H1 (cell line): Measurements from ENCODE around the gene FBXO47. TPM values are rescaled to one million over a fixed set of nuclear protein-coding genes. Genes with fewer than 3 reads are reported as not detected.

ENCODE experiments used
- CTCF ChIA-PET: fragments of 300-600 bp; sonication (Branson Sonifier 250); formaldehyde crosslinking; loops from one replicate; lab custom pipeline; 2021; ENCODE audit not compliant: partially characterized antibody; lab: Charles Lee
- POLR2A ChIA-PET: fragments of 300-600 bp; sonication (Branson Sonifier 250); formaldehyde crosslinking; loops from one replicate; lab custom pipeline; 2021; ENCODE audit warnings: inconsistent platforms; ENCODE audit not compliant: partially characterized antibody; lab: Charles Lee
- DNase-seq, 2 experiments: peaks; one replicate each; pipeline versions ENCODE4 v3.0.0 to v3.0.0-alpha.2; 2010 to 2022; ENCODE audit warnings: low spot score in 2 of 2, low read depth in 1 of 2, mixed read lengths in 1 of 2
- FAIRE-seq: peaks from 2 replicates; lab custom pipeline; 2011; peaks lifted over from hg19 to GRCh38; lab: Jason Lieb, UNC
- H2AFZ ChIP-seq: 2 replicates; pipeline ENCODE4 v1.8.1; 2012; ENCODE audit warnings: low read length, inconsistent platforms
- H2AK5ac ChIP-seq: 2 replicates; pipeline ENCODE4 v1.6.1; 2013; ENCODE audit warnings: low read depth, low read length
- H2BK120ac ChIP-seq: replicated peaks from 2 replicates; pipeline ENCODE3; 2013; ENCODE audit warnings: low read depth, low read length, inconsistent platforms
- H2BK12ac ChIP-seq: 2 replicates; pipeline ENCODE4 v1.6.1; 2013; ENCODE audit warnings: low read depth, low read length
- H2BK15ac ChIP-seq: 2 replicates; pipeline ENCODE4 v1.6.1; 2013; ENCODE audit warnings: low read length
- H2BK20ac ChIP-seq: 2 replicates; pipeline ENCODE4 v1.6.1; 2013; ENCODE audit warnings: low read length
- H2BK5ac ChIP-seq: 2 replicates; pipeline ENCODE4 v1.6.1; 2013; ENCODE audit warnings: low read depth, low read length
- H3K14ac ChIP-seq: 2 replicates; pipeline ENCODE4 v1.6.1; 2013; ENCODE audit warnings: inconsistent platforms; ENCODE audit not compliant: insufficient read length
- H3K18ac ChIP-seq: 2 replicates; pipeline ENCODE4 v1.6.1; 2013; ENCODE audit warnings: low read length; ENCODE audit errors: extremely low read depth
- H3K23ac ChIP-seq: 2 replicates; pipeline ENCODE4 v1.6.1; 2013; ENCODE audit warnings: inconsistent platforms; ENCODE audit not compliant: insufficient read length
- H3K23me2 ChIP-seq: 2 replicates; pipeline ENCODE4 v1.6.1; 2013; ENCODE audit warnings: low read depth, low read length
- H3K27ac ChIP-seq: 2 replicates; pipeline ENCODE4 v1.6.1; 2011; ENCODE audit warnings: low read depth, low read length, inconsistent platforms
- H3K27me3 ChIP-seq, 4 experiments: replicated peaks in 1 of 4; 1 replicate in 1 of 4; 2 replicates in 3 of 4; pipeline versions ENCODE4 v1.6.1 to v1.8.1; 2011 to 2013; ENCODE audit warnings: low read length in 3 of 4, mild to moderate bottlenecking in 3 of 4, inconsistent platforms in 2 of 4, mixed read lengths in 2 of 4, moderate library complexity in 1 of 4; ENCODE audit not compliant: control insufficient read depth in 3 of 4, insufficient read depth in 3 of 4; ENCODE audit errors: extremely low read depth in 1 of 4
- H3K36me3 ChIP-seq, 4 experiments: 2 replicates each; pipeline versions ENCODE4 v1.6.1 to v1.8.1; 2011 to 2013; ENCODE audit warnings: mild to moderate bottlenecking in 4 of 4, low read length in 3 of 4, moderate library complexity in 2 of 4, control low read depth in 1 of 4, inconsistent platforms in 1 of 4; ENCODE audit not compliant: insufficient read depth in 4 of 4, control insufficient read depth in 2 of 4
- H3K4ac ChIP-seq: replicated peaks from 2 replicates; pipeline ENCODE3; 2013; ENCODE audit warnings: low read length, low read depth, mixed read lengths, inconsistent platforms; ENCODE audit not compliant: insufficient read length
- H3K4me1 ChIP-seq, 4 experiments: replicated peaks in 1 of 4; 1 replicate in 1 of 4; 2 replicates in 3 of 4; pipeline versions ENCODE4 v1.6.1 to v1.8.1; 2011 to 2013; ENCODE audit warnings: low read length in 3 of 4, inconsistent platforms in 2 of 4, mixed read lengths in 1 of 4; ENCODE audit not compliant: insufficient read depth in 4 of 4, control insufficient read depth in 3 of 4
- H3K4me2 ChIP-seq, 2 experiments: 2 replicates each; pipeline versions ENCODE4 v1.6.1 to v1.8.1; 2011 to 2013; ENCODE audit warnings: low read depth in 2 of 2, low read length in 2 of 2, control low read depth in 1 of 2, inconsistent platforms in 1 of 2, mild to moderate bottlenecking in 1 of 2; ENCODE audit not compliant: insufficient read depth in 1 of 2
- H3K4me3 ChIP-seq, 4 experiments: fragments of 200-600, 300-600 bp in 1 of 4; sonication (generic), shearing (Covaris generic), sonication (Bioruptor Twin) in 1 of 4; 2 replicates each; pipeline versions ENCODE4 v1.5.1 to v1.8.1; 2011 to 2016; ENCODE audit warnings: low read length in 4 of 4, low read depth in 3 of 4, control low read depth in 2 of 4, inconsistent platforms in 2 of 4, mild to moderate bottlenecking in 2 of 4, mixed read lengths in 1 of 4, moderate library complexity in 1 of 4; ENCODE audit not compliant: insufficient read depth in 2 of 4; ENCODE audit errors: extremely low read depth in 1 of 4
- H3K56ac ChIP-seq: replicated peaks from 2 replicates; pipeline ENCODE3; 2013; ENCODE audit warnings: low read depth, mild to moderate bottlenecking, mixed read lengths, low read length, inconsistent platforms; ENCODE audit not compliant: insufficient read length
- H3K79me1 ChIP-seq: 2 replicates; pipeline ENCODE4 v1.6.1; 2013; ENCODE audit warnings: low read depth, low read length, control low read depth
- H3K79me2 ChIP-seq, 2 experiments: 2 replicates each; pipeline versions ENCODE4 v1.6.1 to v1.8.1; 2012 to 2013; ENCODE audit warnings: low read length in 2 of 2, mild to moderate bottlenecking in 2 of 2, inconsistent platforms in 1 of 2; ENCODE audit not compliant: insufficient read depth in 2 of 2, control insufficient read depth in 1 of 2
- H3K9ac ChIP-seq, 4 experiments: replicated peaks in 1 of 4; 1 replicate in 1 of 4; 2 replicates in 3 of 4; pipeline versions ENCODE4 v1.6.1 to v1.8.1; 2011 to 2013; ENCODE audit warnings: low read depth in 3 of 4, low read length in 3 of 4, control low read depth in 2 of 4, mild to moderate bottlenecking in 2 of 4, moderate library complexity in 2 of 4, inconsistent platforms in 1 of 4; ENCODE audit errors: extremely low read depth in 1 of 4
- H3K9me3 ChIP-seq, 2 experiments: 2 replicates each; pipeline versions ENCODE4 v1.6.1 to v1.8.1; 2012 to 2013; ENCODE audit warnings: mild to moderate bottlenecking in 2 of 2, moderate library complexity in 2 of 2, control low read depth in 1 of 2, inconsistent platforms in 1 of 2, low read depth in 1 of 2, low read length in 1 of 2, mixed read lengths in 1 of 2; ENCODE audit not compliant: insufficient read depth in 2 of 2
- H4K20me1 ChIP-seq, 2 experiments: replicated peaks in 1 of 2; 2 replicates each; pipeline versions ENCODE3 to v1.8.1; 2011 to 2013; ENCODE audit warnings: inconsistent platforms in 2 of 2, low read length in 2 of 2, mild to moderate bottlenecking in 1 of 2; ENCODE audit not compliant: insufficient read depth in 2 of 2, control insufficient read depth in 1 of 2
- H4K5ac ChIP-seq: 2 replicates; pipeline ENCODE4 v1.6.1; 2013; ENCODE audit warnings: low read length, low read depth, mixed read lengths, inconsistent platforms; ENCODE audit not compliant: insufficient read length
- H4K8ac ChIP-seq: 2 replicates; pipeline ENCODE4 v1.8.0; 2013; ENCODE audit warnings: mild to moderate bottlenecking, moderate library complexity, low read length, inconsistent platforms; ENCODE audit not compliant: insufficient read depth; ENCODE audit errors: extremely low read depth
- H4K91ac ChIP-seq: replicated peaks from 2 replicates; pipeline ENCODE3; 2013; ENCODE audit warnings: low read length, mixed read lengths, inconsistent platforms; ENCODE audit not compliant: insufficient read length
- GTF2F1 ChIP-seq: IDR thresholded peaks from 2 replicates; pipeline ENCODE4 v1.6.1; 2012; ENCODE audit warnings: low read depth, low read length, improper control_type of control experiment, borderline replicate concordance
- HDAC6 ChIP-seq: IDR thresholded peaks from one replicate; pipeline ENCODE4 v1.7.1; 2012; ENCODE audit warnings: low read depth, mild to moderate bottlenecking, inconsistent platforms, low read length, moderate library complexity
- JUND ChIP-seq: IDR thresholded peaks from 2 replicates; pipeline ENCODE4 v1.6.1; 2011; ENCODE audit warnings: mild to moderate bottlenecking, improper control_type of control experiment, low read length
- KDM1A ChIP-seq: fragments of 200-600, 300-600 bp; sonication (generic); IDR thresholded peaks from 2 replicates; pipeline ENCODE4 v1.7.1; 2016; ENCODE audit warnings: mild to moderate bottlenecking, low read length, borderline replicate concordance
- MAFK ChIP-seq: IDR thresholded peaks from 2 replicates; pipeline ENCODE4 v1.6.1; 2012; ENCODE audit warnings: low read depth, mild to moderate bottlenecking, improper control_type of control experiment, low read length
- RAD21 ChIP-seq, 2 experiments: IDR thresholded peaks in 1 of 2; conservative IDR thresholded peaks in 1 of 2; 2 replicates each; pipeline ENCODE4 v1.6.1; 2011; ENCODE audit warnings: low read depth in 2 of 2, low read length in 2 of 2, improper control_type of control experiment in 1 of 2, inconsistent platforms in 1 of 2, mild to moderate bottlenecking in 1 of 2, moderate library complexity in 1 of 2
- WGBS, 2 experiments: shearing (Covaris generic) in 1 of 2; methylation state at CpG; one replicate each; pipeline versions ENCODE4 v1.1.6 to v1.1.7; 2013 to 2015; ENCODE audit warnings: low lambda C conversion rate in 2 of 2, mixed read lengths in 2 of 2, inconsistent platforms in 1 of 2, low coverage in 1 of 2, missing lambda C conversion rate in 1 of 2; ENCODE audit not compliant: insufficient replicate concordance in 2 of 2, insufficient coverage in 1 of 2, insufficient read length in 1 of 2; ENCODE audit errors: extremely low coverage in 1 of 2, missing lambda C conversion rate in 1 of 2; 5-methylcytosine and 5-hydroxymethylcytosine counted together
- polyA plus RNA-seq, 7 experiments: library from polyadenylated mRNA; depleted of rRNA in 3 of 7; stranded (reverse) in 5 of 7; unstranded in 2 of 7; fragments of >200 nt in 5 of 7; fragments of 200-250 nt in 2 of 7; gene quantifications; 1 replicate in 5 of 7; 2 replicates in 1 of 7; 4 replicates in 1 of 7; pipeline versions ENCODE4 v1.2.1 to v1.2.3, GENCODE V29; 2011 to 2013; ENCODE audit warnings: missing spikeins in 2 of 7, mixed read lengths in 2 of 7
- total RNA-seq: library from RNA; stranded (reverse); fragmentation: NEBNext Ultra II Directional; extraction: Animal tissue kit (Norgen Biotek cat#: 25700); gene quantifications from 2 replicates; pipeline ENCODE4 v1.2.1, GENCODE V29; 2021
- TF ChIP-seq, protein P1 (sequence below), 3 experiments: IDR thresholded peaks; 1 replicate in 2 of 3; 2 replicates in 1 of 3; pipeline versions ENCODE4 v1.5.1 to v1.6.1; 2011; ENCODE audit warnings: low read length in 3 of 3, mild to moderate bottlenecking in 3 of 3, inconsistent platforms in 2 of 3, low read depth in 1 of 3, moderate library complexity in 1 of 3; ENCODE audit not compliant: insufficient read depth in 1 of 3; ENCODE audit errors: control extremely low read depth in 1 of 3

Gene FBXO47
- total and polyA plus RNA-seq, 2 of the 8 experiments (the other 6 are each of a cell fraction or from before 2014, with no cell fraction given), result not detected

DNA sequence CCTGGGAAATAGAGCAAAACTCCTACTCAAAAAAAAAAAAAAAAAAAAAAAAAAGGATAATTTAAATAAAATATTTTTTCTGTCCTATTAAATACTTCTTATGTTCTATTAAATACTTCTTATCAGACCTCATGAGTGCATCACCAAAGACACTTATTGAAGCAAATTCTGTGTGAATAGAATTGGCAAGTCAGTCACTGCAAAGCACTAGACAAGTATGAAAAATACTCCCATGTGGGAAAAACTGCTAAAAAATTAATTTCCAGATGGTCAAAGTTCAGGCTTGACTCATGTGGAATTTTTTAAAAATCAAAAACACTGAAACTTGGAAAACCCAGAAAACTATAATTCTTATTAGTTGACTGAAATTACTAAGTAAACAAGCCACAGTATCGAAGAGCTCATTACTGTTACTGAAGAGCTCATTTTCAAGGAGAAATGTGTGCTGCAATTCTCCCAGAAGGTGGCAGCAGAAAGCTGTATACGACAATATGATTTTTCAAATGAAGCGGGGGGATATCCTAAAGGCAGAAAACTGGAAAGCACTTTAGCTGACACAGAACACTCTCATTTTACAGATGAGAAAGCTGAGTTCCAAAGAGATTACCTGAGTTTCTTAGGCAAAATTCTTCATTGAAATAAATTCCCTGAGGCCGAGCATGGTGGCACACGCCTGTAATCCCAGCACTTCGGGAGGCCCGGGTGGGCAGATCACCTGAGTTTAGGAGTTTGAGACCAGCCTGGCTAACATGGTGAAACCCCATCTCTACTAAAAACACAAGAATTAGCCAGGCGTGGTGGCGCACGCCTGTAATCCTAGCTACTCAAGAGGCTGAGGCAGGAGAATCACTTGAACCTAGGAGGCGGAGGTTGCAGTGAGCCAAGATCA lies 15.9 kb upstream of the FBXO47 start:
- Histone ChIP-seq H3K56ac (no peak overlapping the region), H3K4me2 (no peak overlapping the region), H2AK5ac (no peak overlapping the region), H3K4ac (no peak overlapping the region), H3K36me3 (no peaks in the 10 kb centered on the region), H2BK15ac (no peak overlapping the region), H4K8ac (no peak overlapping the region), H3K9ac (no peak overlapping the region), H2BK120ac (no peak overlapping the region), H3K14ac (no peak overlapping the region), H3K27me3 (no peaks in the 10 kb centered on the region), H3K4me3 (no peak overlapping the region), H3K18ac (no peak overlapping the region), H3K79me1 (no peaks in the 10 kb centered on the region), H4K5ac (no peak overlapping the region), H3K4me1 (no peaks in the 10 kb centered on the region), H4K20me1 (no peaks in the 10 kb centered on the region), H4K91ac (no peak overlapping the region), H2BK12ac (no peak overlapping the region), H3K23me2 (no peaks in the 10 kb centered on the region), H3K79me2 (no peaks in the 10 kb centered on the region), H3K27ac (no peak overlapping the region), H2BK5ac (no peak overlapping the region), H2BK20ac (no peak overlapping the region), H3K9me3 (no peaks in the 10 kb centered on the region), H2AFZ (no peak overlapping the region), H3K23ac (no peak overlapping the region)
- TF ChIP-seq JUND (no peak), RAD21 (IDR thresholded peaks at IDR 0.05 in 1 of 2, conservative IDR thresholded peaks at IDR 0.05 in 1 of 2; ENCODE audit: low read depth in 2 of 2, low read length in 2 of 2) (peak; percentile 90 to 91), GTF2F1 (no peak), HDAC6 (no peak), MAFK (no peak), KDM1A (0 out of 2 replicates have a peak, but pooled peaks have one; percentile 38)
- TF ChIP-seq, protein P1, sequence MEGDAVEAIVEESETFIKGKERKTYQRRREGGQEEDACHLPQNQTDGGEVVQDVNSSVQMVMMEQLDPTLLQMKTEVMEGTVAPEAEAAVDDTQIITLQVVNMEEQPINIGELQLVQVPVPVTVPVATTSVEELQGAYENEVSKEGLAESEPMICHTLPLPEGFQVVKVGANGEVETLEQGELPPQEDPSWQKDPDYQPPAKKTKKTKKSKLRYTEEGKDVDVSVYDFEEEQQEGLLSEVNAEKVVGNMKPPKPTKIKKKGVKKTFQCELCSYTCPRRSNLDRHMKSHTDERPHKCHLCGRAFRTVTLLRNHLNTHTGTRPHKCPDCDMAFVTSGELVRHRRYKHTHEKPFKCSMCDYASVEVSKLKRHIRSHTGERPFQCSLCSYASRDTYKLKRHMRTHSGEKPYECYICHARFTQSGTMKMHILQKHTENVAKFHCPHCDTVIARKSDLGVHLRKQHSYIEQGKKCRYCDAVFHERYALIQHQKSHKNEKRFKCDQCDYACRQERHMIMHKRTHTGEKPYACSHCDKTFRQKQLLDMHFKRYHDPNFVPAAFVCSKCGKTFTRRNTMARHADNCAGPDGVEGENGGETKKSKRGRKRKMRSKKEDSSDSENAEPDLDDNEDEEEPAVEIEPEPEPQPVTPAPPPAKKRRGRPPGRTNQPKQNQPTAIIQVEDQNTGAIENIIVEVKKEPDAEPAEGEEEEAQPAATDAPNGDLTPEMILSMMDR (IDR thresholded peaks at IDR 0.05; ENCODE audit: control extremely low read depth in 1 of 3, insufficient read depth in 1 of 3, low read depth in 1 of 3, low read length in 3 of 3), result peak in 2 of 3 experiments; percentile 79; a peak in 3 of 4 replicates
- 72% methylated on average over 11 of the region's 11 CpGs; no CpG with 5 or more reads in 1 of the 2 experiments for WGBS, 2 experiments
- FAIRE-seq, result peak; percentile 87
- ChIA-PET CTCF (interaction anchor here (0.5 to 10.7 kb wide), 67 partner anchors 8 to 468 kb away, joined by 3 to 163 read pairs (median 5); partner anchors contain the start of genes LASP1NB, MED1, PLXDC1 and RPL23), POLR2A (interaction anchor here (0.7 to 3.0 kb wide), 3 partner anchors 29 to 191 kb away, joined by 3 to 13 read pairs (median 6); partner anchors contain the start of gene PLXDC1)
- peak; percentile 13 to 55 for DNase-seq
